ENCODE results near the gene MAP2K6. TPM values are rescaled to one million over a fixed set of nuclear protein-coding genes. Genes with fewer than 3 reads are reported as not detected.

Gene MAP2K6
- total and polyA plus RNA-seq, 11 donors, result 0.61 to 5.1 (median 1.4) TPM

DNA sequence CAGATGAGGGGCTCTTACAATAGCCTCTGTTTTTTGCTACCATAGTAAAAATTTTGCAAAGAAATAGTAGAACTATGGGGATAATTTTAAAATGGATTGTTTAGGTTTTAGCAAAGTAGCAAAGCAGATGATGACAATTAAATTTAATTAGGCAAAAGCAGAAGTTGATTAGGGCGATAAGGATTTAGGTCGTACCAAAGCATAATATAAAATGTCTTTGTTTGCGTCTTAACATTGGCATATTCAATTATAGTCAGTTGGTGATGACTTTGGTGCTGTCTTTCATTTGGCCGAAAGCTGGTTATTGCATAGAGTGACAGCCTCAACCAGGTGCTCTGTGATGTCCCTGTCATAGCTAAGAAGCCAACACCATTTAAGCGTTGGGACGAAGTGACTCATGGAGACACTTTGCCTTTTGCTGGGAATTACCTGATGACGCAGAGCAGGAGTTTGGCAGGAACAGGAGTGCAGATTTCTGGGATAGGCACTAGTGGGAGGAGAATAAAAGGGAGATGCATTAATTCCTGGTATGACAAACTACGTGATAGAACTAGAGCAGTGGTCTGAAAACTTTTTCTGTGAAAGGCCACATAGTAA is 38.3 kb downstream of the MAP2K6 start:
- Histone ChIP-seq H3K27me3 (no peaks in the 10 kb centered on the region), H3K4me3 (no peak overlapping the region), H3K9me3 (no peaks in the 10 kb centered on the region), H3K36me3 (no peaks in the 10 kb centered on the region), H3K4me1 (peaks cover 0 to 14% (median 5%) of the 10 kb centered on the region in 12 donors), H3K27ac (no peak overlapping the region)
- DNase-seq (no peak), ATAC-seq (no peak)
- intact Hi-C loops (cut with DNase I), result no loop called here
- no peak for TF ChIP-seq POLR2A (IDR thresholded peaks at IDR 0.05)
- TF ChIP-seq, protein P1, sequence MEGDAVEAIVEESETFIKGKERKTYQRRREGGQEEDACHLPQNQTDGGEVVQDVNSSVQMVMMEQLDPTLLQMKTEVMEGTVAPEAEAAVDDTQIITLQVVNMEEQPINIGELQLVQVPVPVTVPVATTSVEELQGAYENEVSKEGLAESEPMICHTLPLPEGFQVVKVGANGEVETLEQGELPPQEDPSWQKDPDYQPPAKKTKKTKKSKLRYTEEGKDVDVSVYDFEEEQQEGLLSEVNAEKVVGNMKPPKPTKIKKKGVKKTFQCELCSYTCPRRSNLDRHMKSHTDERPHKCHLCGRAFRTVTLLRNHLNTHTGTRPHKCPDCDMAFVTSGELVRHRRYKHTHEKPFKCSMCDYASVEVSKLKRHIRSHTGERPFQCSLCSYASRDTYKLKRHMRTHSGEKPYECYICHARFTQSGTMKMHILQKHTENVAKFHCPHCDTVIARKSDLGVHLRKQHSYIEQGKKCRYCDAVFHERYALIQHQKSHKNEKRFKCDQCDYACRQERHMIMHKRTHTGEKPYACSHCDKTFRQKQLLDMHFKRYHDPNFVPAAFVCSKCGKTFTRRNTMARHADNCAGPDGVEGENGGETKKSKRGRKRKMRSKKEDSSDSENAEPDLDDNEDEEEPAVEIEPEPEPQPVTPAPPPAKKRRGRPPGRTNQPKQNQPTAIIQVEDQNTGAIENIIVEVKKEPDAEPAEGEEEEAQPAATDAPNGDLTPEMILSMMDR (IDR thresholded peaks at IDR 0.05), result no peak
- WGBS, 4 donors, result 92 to 95% (median 94%) methylated on average over 8 of the region's 8 CpGs

DNA sequence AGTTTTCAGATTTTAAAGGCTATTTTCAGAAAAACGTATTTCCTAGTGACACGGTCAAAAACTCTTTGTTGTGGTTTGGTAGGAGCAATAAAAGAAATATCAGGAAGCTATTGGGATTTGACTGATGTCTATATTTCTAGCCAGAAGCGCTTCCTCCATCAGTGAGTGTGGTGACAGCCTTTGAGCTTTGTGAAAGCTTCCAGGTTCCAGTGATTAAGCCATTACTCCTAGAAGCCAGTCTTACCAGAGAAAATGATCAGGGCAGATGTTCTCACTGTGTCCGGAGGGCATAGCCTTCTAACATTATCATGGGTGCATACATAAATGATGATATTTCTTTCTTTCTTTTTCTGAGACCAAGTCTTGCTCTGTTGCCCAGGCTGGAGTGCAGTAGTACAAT is 39.6 kb downstream of the MAP2K6 start:
- intact Hi-C loops (cut with DNase I), result no loop called here
- H3K27me3 ChIP-seq, result no peaks in the 10 kb centered on the region
- TF ChIP-seq POLR2A (IDR thresholded peaks at IDR 0.05), result no peak
- TF ChIP-seq, protein P1 (IDR thresholded peaks at IDR 0.05), result no peak
- H3K27ac ChIP-seq, result no peak overlapping the region
- ATAC-seq (no peak), DNase-seq (no peak)
- no peaks in the 10 kb centered on the region for H3K36me3 ChIP-seq
- 86 to 92% (median 87%) methylated on average over 4 of the region's 4 CpGs for WGBS, 4 donors
- H3K4me1 ChIP-seq, result peaks cover 0 to 1% (median 0%) of the 10 kb centered on the region in 12 donors
- H3K9me3 ChIP-seq, result no peaks in the 10 kb centered on the region
- H3K4me3 ChIP-seq, result no peak overlapping the region

DNA sequence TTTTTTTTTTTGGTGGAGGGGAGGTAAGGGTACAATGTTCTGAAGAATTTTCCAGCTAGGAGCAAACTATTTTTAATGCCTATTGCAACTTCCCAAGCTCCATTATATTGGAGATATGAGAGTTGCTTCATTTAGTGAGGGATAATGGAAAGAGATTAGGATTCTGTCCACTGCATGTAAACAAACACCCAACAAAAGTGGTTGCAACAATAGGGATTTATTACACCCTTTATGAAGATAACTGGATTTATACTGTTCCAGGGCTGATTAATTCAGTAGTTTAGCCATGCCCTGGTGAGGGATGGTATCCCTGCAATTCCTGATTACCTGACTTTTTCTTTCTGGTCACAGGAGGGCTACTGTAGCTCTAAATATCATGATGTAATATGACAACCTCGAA is 40.5 kb downstream of the MAP2K6 start:
- Histone ChIP-seq H3K27ac (no peak overlapping the region), H3K36me3 (no peaks in the 10 kb centered on the region), H3K4me3 (no peak overlapping the region), H3K27me3 (no peaks in the 10 kb centered on the region), H3K4me1 (no peaks in the 10 kb centered on the region), H3K9me3 (no peaks in the 10 kb centered on the region)
- TF ChIP-seq, protein P1 (IDR thresholded peaks at IDR 0.05), result no peak
- no peak for TF ChIP-seq POLR2A (IDR thresholded peaks at IDR 0.05)
- ATAC-seq (no peak), DNase-seq (no peak)
- WGBS, 4 donors, result 47 to 74% (median 63%) methylated on average over 1 of the region's 1 CpG
- intact Hi-C loops (cut with DNase I), result no loop called here

DNA sequence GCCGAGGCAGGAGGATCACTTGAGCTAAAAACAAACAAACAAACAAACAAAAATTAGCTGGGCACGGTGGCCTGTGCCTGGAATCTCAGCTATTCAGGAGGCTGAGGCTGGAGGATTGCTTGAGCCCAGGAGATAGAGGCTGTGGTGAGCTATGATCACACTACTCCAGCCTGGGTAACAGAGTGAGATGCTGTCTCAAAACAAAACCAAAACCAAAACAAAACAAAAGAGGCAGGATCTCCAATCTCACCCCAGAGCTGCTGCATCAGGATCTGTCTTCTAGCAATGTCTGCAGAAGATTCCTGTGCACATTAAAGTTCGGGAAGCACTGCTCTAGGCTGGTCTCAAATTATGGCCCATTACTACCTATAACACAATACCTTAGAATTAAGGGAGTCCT is 43.1 kb downstream of the MAP2K6 start:
- TF ChIP-seq, protein P1 (IDR thresholded peaks at IDR 0.05), result no peak
- DNase-seq (no peak), ATAC-seq (no peak)
- WGBS, 4 donors, result 89 to 92% (median 91%) methylated on average over 3 of the region's 3 CpGs
- Histone ChIP-seq H3K27me3 (no peaks in the 10 kb centered on the region), H3K36me3 (no peaks in the 10 kb centered on the region), H3K9me3 (no peaks in the 10 kb centered on the region), H3K27ac (no peak overlapping the region), H3K4me3 (no peak overlapping the region), H3K4me1 (peaks cover 0 to 11% (median 0%) of the 10 kb centered on the region in 12 donors)
- intact Hi-C loops (cut with DNase I), result no loop called here

Data from heart left ventricle (tissue), 16 donors.